HG03135 (cell line): ENCODE measurements around the gene TBC1D8.

Experiments used
- ATAC-seq: cut with Tn5 transposase; IDR thresholded peaks from one replicate; pipeline ENCODE4 v1.9.1; 2021; ENCODE audit warnings: mild to moderate bottlenecking, moderate library complexity; ENCODE audit not compliant: unreplicated experiment

TBC1D8 gene

DNA sequence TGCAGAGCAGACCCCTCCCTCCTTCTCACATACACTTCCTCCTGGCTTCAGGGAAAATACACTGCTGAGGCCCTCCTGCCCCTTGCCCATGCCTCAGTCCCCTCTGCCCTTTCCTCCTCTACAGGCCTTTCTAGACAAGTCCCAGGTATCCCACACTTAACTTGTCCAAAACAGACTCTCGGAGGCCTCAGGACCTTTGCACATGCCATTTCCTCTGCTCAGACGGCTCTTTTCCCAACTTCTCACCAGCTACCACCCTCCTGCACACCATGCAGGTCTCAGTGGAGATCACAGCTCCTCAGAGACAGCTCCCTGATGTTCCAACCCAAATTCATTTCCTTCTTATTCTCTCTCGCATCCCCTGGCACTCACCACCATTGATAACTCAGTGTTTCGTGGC, 11.7 kb downstream of the TBC1D8 start:
- no peak for ATAC-seq

DNA sequence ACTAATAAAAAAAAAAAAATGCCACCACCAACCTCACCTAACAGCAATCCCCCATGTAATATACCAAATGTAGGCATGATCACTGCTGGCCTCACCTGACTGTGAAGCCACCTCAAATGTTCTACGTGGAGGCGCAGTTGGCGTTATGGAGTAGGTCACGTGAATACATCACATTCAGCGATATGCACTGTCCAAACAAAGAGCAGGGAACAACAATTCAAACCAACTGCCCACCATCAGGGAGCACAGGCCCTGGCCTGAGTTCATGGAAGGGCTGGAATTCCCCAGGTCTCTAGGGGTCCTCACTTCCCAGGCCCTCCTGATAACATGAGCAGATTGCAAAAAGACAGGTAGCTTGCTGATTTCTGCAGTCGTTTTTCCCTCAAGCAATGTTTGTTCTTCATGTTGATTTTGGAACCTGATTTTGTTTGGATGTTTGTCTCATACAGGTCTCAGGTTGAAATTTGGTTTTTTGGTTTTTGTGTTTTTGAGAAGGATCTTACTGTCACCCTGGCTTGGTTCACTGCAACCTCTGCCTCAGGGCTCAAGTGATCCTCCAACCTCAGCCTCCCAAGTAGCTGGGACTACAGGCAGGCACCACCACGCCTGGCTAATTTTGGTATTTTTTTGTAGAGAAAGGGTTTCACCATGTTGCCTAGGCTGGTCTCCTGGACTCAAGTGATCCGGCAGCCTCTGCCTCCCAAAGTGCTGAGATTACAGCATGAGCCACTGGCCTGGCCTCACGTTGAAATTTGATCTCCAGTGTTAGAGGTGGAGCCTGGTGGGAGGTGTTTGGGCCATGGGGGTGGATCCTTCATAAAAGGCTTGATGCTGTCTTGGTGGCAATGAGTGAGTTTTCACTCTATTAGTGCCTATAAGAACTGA, 15.5 kb downstream of the TBC1D8 start:
- ATAC-seq: no peak

DNA sequence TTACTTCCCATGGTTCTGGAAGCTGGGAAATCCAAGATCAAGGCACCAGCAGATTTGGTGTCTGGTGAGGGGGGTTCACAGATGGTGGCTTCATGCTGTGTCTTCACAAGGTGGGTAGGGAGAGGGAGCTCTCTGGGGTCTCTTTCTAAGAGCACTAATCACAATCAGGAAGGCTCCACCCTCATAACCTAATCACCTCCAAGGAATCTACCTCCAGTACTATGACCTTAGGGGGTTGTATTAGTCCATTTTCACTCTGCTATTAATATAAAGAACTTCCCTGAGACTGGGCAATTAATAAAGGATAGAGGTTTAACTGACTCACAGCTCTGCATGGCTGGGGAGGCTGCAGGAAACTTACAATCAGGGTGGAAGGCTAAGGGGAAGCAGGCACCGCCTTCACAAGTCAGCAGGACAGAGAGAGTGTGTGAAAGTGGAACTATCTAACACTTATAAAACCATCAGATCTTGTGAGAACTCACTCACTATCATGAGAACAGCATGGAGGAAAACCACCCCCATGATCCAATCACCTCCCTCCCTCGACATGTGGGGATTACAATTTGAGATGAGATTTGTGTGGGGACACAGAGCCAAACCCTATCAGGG, 17.6 kb downstream of the TBC1D8 start:
- no peak for ATAC-seq

DNA sequence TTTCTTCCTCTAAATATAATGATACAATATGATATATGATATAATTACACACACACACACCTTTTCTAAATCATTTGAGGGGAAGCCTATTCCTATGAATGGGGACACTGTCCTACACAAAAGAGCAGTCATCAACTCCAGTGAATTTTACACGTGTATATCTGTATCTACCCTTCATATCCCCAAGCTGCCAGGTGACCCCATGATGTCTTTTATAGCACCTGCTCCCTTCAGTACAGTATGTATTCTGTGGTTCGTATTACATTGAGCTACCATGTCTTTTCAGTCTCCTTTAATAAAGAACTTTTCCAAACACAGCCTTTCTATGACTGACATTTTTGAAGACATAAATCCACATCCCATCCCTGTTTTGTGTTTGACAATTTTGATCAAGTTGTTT, 19.0 kb downstream of the TBC1D8 start:
- no peak for ATAC-seq

DNA sequence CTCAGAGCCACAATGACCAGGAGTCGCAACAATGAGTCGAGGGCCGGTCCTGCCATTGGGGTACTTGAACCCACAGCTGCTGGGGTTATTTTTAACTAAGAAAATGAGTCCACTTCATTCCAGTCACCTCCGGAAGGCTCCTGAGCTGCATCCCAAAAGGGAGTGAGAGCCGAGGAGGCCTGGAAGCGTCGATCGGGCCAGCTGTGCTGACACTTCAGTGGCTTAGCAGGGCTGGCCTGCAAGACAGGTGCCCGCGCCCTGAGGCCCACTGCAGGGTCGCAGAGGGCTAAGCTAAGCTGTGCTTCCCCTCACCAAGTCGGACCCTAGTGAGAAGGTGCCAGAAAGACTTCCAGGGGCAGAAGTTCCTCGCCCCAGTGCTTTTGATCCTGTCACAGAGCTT, 21.1 kb downstream of the TBC1D8 start:
- no peak for ATAC-seq

DNA sequence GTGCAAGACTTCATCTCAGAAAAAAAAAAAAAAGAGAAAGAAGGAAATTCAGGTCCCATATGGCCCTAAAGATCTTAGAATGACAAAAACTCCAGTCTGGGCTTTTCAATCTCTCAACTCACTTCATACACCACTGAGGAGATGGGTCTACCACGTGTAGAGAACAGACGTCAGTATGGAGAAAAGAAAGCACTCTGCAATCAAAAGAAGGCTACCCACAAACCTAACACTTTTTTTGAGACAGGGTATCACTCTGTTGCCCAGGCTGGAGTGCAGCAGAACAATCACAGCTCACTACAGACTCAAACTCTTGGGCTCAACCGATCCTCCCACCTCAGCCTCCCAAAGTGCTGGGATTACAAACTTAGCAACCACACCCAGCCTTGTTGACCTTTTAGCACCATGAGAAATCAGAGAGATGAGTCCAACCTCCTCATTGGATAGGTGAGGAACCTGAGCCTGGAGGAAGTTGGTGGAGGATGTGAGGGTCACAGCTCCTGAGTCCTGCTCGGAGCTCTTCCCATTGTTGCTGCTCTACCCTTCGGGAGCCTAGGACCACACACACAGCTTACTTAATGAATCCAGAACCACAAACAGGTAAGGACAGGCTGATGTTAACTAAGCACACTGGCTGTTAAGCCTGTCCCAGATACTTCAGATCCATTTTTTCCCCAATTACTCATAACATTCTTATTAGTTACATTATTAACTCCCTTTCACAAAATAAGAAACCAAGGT, 23.7 kb downstream of the TBC1D8 start:
- ATAC-seq: no peak

DNA sequence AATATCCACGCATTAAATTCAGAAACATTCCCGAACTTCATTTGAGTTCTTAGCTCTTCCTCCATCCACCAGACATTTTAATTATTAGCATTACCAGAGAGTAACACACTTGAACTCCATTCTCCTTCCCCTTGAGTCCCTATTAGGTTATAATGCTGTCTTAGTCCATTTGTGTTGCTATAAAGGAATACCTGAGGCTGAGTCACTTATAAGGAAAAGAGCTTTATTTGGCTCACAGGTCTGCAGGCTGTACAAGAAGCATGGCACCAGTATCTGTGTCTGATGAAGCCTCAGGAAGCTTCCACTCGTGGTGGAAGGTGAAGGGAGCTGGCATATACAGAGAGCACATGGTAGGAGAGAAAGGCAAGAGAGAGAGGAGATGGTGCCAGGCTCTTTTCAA, 25.4 kb downstream of the TBC1D8 start:
- no peak for ATAC-seq

DNA sequence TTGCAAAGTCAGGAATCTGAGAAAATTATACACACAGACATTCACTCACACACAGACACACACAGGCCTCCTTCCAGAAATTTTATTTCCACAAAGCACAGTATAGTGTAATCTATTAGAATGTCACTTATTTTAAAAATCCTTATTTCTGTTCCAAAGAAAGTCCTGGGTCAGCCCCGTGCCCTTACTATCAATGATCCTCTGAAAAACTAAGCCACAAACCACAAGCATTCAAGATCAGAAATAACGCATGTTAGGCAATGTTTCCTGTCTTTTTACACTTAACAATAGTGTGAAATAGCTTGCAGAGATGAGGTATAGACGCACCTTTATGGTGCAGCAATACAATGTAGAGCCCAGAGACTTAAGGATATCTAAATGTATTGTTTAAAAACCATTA, 25.8 kb downstream of the TBC1D8 start:
- ATAC-seq: no peak

DNA sequence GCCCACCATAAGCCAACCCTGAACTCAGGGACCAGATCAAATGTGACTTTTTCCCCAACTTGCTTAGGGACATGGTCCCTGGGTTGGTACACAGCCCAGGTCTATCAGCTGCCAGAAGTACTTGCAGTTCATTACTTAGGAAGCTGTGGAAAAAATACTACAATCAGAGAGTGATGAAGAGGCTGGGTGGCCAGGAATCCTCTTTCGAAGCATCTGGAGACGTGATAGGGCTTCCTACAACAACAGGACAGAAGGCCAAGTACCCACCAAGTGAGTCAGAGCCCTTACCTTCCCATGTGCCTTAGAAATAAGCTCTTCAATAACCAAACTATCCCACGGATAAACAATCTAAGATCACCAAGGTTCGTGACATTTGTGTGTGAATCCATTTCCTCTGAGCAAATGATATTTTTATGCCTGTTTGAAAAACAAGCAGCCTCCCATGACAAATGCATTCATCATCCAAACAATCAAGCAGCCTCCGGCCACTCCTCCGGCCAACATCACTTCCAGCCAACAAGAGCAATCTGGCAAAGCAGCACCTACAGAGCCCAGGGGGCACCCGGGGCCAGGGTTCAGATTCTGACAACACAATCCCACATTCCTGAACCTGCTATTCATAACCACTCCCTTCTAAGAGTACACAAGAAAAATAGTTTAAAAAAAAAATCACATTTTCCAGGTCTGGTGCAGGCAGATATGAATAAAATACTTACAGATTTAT, 26.4 kb downstream of the TBC1D8 start:
- ATAC-seq: no peak

DNA sequence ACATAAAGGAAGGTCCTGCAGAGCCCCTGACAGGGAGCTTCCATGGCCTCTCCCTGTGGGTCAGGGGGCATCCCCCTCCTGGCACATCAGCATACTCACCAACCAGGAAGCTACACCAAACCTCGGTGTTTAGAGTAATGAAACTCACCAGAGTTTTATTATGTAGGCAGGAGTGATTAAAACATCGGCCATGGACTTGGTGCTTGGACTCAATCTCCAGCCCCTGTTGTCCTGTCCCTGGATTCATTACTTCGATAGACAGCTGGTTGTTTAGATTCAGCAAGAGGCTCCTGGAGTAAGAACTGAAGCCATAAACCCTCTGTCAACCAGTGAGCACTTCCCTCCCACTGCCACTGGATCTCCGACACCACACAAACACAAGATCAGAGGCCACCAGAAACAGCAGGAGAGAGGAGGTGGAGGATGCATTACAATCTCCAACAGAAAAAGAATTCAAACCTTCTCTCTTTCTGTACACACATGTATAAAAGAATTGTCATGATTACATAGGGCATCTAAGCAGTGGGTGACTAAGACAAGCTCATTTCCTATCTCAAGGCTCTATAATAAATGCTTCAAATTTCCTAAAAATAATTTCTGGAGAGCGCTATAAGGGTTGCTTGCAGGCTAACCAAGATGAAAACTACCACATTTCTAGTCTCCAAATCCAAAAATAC, 27.2 kb downstream of the TBC1D8 start:
- ATAC-seq: no peak

DNA sequence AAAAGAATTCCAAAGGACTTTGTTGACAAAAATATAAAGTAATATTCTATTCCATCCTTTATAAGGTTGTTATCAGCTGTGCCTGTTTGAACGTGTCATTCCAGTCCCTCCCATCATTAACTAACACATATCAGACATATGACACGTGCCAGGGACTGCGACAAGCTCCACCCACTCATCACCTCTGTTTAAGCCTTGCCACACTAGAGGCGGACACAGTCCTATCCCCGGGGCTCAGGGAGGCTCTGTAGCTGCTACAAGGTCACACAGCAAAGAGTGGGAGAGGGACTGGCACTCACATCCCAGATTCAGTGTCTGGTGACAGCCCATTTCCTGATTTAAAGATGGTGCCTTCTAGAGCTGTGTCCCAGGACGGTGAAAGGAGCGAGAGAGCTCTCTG, 30.0 kb downstream of the TBC1D8 start:
- ATAC-seq: no peak

DNA sequence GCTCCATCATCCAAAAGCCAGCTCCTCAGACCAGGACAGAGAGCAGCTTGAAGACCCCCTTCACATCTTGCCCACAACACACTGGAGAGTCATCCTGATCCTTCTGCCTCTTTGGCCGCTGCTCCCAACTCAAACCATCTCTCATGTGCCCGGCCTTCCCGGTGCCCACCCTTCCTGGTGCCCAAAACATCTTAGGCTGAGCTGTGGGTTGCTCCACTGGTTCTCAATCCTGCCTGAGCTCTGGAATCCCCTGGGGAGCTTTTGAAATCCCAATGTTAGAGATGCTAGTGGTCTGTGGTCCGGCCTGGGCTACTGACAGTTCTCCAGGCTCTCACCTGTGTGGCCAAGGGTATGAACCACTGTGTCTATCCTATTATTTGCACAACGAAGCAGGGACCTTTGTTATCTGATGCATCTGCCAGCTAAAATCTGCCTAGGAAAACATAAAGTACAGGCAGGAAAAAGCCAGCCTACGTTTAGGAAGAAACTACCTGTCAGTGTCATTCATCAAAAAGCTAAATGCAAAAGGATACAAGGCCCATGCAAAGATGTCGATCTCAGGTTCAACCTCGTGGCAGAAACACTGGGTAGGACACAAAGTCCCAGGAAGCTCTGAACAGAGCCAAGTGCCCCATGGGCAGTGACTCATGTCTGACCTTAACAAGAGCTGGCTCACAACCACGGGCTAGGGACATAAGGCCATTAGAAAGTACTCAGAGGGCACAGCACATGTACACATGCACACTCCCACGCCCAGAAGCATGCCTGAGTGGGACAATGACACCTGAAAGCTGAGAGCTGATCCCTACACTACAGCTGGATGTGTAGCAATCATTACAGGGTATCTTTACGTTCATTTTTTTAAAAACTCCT, 30.8 kb downstream of the TBC1D8 start:
- no peak for ATAC-seq

DNA sequence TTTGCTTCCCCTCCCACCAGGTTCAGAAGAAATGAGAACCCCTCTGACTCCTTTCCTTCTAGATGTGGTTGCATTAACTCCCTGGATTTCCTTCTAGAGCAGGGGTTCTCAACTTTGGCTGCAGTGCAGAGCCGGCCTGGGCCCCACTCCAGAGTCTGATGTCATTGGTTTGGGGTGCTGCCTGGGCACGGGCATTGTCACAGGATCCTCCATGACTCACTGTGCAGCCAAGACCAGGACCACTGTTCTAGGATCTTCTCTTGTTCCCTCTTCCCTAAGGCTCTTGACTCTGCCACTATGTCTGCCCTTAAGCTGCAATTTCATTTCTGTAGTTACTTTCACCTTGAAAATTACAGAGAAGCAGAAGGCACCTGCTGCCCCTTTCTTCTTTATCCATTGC, 31.8 kb downstream of the TBC1D8 start:
- no peak for ATAC-seq

DNA sequence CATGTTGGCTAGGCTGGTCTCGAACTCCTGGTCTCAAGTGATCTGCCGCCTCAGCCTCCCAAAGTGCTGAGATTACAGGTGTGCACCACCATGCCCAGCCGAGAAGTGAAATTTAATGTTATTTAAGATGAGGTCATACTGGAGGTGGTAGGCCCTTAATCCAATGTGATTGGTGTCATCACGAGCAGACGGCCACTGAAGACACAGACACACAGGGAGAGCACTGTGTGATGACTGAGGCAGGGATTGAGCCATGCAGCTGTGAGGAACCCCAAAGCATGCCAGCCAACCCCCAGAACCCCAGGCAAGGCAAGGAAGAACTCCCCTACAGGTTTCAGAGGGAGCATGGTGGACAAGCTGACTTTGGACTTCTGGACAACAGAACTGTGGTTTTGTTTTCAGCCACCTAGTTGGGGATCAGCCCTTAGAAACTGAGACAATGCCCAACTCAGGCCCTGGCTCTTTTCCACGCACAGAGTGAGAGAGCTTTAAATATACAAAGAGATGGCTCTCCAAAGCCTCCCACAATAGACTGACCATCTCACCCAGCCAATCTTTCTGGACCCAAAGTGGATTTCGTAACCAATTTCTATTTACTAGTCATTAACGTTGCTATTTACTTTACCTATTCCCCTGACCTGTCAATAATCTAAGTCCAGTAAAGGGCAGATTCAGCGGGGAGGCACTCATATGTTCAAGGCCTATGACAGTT, 34.2 kb downstream of the TBC1D8 start:
- no peak for ATAC-seq

DNA sequence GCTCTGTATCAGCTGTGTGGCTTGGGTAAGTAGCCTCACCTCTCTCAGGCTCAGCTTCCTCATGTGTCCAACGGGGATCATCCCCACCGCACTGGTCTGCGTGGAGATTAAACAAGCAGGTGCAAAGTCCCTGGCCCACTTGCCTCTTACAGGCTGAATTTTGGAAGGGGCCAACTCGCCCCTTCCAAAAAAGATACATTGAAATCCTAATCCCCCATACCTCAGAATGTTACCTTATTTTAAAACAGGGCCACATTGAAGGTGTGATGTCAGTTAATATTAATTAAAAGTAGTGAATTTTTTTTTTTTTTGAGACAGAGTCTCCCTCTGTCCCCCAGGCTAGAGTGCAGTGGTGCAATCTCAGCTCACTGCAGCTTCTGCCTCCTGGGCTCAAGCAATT, 34.8 kb downstream of the TBC1D8 start:
- no peak for ATAC-seq

DNA sequence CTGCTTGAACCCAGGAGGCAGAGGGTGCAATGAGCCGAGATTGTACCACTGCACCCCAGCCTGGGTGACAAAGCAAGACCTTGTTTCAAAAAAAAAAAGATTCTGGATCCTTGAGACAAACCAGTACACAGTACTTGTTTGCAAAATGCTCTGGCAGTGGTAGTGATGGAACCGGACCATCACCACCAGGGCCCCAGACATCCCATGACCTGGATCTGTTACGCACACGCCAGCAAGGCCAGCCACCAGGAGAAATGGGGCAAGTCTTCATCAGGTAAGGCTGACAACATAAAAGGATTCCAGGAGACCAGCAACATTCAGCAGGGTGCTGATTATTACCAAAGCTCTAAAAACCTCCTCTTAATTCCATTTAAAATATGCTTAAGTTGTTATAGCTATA, 35.5 kb downstream of the TBC1D8 start:
- ATAC-seq: no peak

DNA sequence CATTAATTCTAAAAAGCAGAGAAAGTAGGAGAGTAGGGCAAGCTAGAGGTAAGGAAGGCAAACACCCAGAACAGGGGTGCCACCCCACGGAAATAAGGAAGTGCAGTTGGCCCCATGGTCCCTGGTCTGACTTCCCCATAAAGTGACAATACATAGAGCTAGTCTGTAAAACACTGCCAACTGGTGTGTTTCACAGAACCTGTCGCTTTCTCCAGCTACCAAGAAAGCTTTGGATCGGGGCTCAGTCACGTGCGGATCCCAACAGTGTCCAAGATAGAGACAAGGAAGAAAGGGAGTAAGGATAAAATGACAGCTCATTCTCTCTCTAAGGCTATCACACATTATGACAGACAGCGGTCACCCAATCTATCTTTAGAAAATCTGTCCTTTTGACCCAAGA, 36.4 kb downstream of the TBC1D8 start:
- ATAC-seq: no peak

DNA sequence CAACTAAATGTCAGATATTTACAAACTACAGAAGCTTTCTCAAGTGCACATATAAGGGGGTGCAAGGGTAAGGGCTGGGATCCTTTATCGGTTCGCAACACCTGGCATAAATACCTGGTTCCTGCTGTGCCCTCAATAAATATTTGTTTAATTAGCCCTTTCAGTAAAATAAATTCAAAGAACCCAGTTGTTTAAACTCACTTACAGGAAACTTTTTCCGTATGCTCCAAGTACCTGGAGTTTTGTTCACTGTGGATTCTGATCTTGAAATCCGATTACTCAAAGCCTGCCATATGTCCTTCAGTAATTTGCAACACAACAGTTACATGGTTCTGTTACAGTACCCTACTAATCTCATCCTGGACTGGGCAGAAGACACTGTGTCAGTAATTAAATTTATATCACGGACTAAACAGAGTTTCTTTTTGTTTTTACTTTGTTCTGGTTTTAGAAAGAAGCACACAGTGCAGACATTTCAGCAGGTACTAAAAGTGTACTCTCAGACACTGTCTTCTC, 36.9 kb downstream of the TBC1D8 start:
- no peak for ATAC-seq
